ENCODE results near the gene TMEM123. TPM values are rescaled to one million over a fixed set of nuclear protein-coding genes. Genes with fewer than 3 reads are reported as not detected.

TMEM123 gene
- total RNA-seq, 1 experiment from 2014 or later, result 73.7 TPM

- H3K27me3 ChIP-seq (ENCODE audit: control insufficient read depth, insufficient read depth, low read length), result no peaks in the 10 kb centered on the region
- DNase-seq, result no peak
These were observed 60.9 kb downstream of the TMEM123 start for GRCh38 chr11:102391549-102392237.

GRCh38 chr11:102390667-102391465 lies 61.7 kb downstream of the TMEM123 start:
- H3K27me3 ChIP-seq (ENCODE audit: control insufficient read depth, insufficient read depth, low read length), result no peaks in the 10 kb centered on the region
- H3K36me3 ChIP-seq (replicated peaks; ENCODE audit: control insufficient read depth, insufficient read depth, low read length), result peaks cover 2% of the 10 kb centered on the region
- peak; percentile 66 for DNase-seq
- H3K4me3 ChIP-seq (ENCODE audit: insufficient read depth, low read depth, low read length), result no peak overlapping the region

More at GRCh38 chr11:102391549-102392237, 60.9 kb downstream of the TMEM123 start:
- Histone ChIP-seq H3K36me3 (replicated peaks; ENCODE audit: control insufficient read depth, insufficient read depth, low read length) (peaks cover 2% of the 10 kb centered on the region), H3K4me3 (ENCODE audit: insufficient read depth, low read depth, low read length) (no peak overlapping the region)

- Histone ChIP-seq H3K4me3 (ENCODE audit: insufficient read depth, low read depth, low read length) (no peak overlapping the region), H3K36me3 (replicated peaks; ENCODE audit: control insufficient read depth, insufficient read depth, low read length) (peaks cover 2% of the 10 kb centered on the region), H3K27me3 (ENCODE audit: control insufficient read depth, insufficient read depth, low read length) (no peaks in the 10 kb centered on the region)
- no peak for DNase-seq
These were observed 63.3 kb downstream of the TMEM123 start for GRCh38 chr11:102389253-102389652.

GRCh38 chr11:102387043-102387781 lies 65.4 kb downstream of the TMEM123 start:
- H3K36me3 ChIP-seq (replicated peaks; ENCODE audit: control insufficient read depth, insufficient read depth, low read length), result peaks cover 2% of the 10 kb centered on the region
- H3K4me3 ChIP-seq (ENCODE audit: insufficient read depth, low read depth, low read length), result no peak overlapping the region
- H3K27me3 ChIP-seq (ENCODE audit: control insufficient read depth, insufficient read depth, low read length), result no peaks in the 10 kb centered on the region
- DNase-seq, result no peak

GRCh38 chr11:102386136-102386734 lies 66.3 kb downstream of the TMEM123 start:
- Histone ChIP-seq H3K36me3 (replicated peaks; ENCODE audit: control insufficient read depth, insufficient read depth, low read length) (peaks cover 2% of the 10 kb centered on the region), H3K4me3 (ENCODE audit: insufficient read depth, low read depth, low read length) (no peak overlapping the region), H3K27me3 (ENCODE audit: control insufficient read depth, insufficient read depth, low read length) (no peaks in the 10 kb centered on the region)
- DNase-seq, result no peak

GRCh38 chr11:102385085-102386007 lies 67.2 kb downstream of the TMEM123 start:
- peaks cover 2% of the 10 kb centered on the region for H3K36me3 ChIP-seq (replicated peaks; ENCODE audit: control insufficient read depth, insufficient read depth, low read length)
- no peaks in the 10 kb centered on the region for H3K27me3 ChIP-seq (ENCODE audit: control insufficient read depth, insufficient read depth, low read length)
- no peak overlapping the region for H3K4me3 ChIP-seq (ENCODE audit: insufficient read depth, low read depth, low read length)
- no peak for DNase-seq

- Histone ChIP-seq H3K36me3 (replicated peaks; ENCODE audit: control insufficient read depth, insufficient read depth, low read length) (peaks cover 2% of the 10 kb centered on the region), H3K4me3 (ENCODE audit: insufficient read depth, low read depth, low read length) (no peak overlapping the region), H3K27me3 (ENCODE audit: control insufficient read depth, insufficient read depth, low read length) (no peaks in the 10 kb centered on the region)
- no peak for DNase-seq
These were observed 68.0 kb downstream of the TMEM123 start for GRCh38 chr11:102384419-102385079.

- H3K36me3 ChIP-seq (replicated peaks; ENCODE audit: control insufficient read depth, insufficient read depth, low read length), result no peaks in the 10 kb centered on the region; the same call in none of the 2 replicates
- no peaks in the 10 kb centered on the region for H3K27me3 ChIP-seq (ENCODE audit: control insufficient read depth, insufficient read depth, low read length)
- H3K4me3 ChIP-seq (ENCODE audit: insufficient read depth, low read depth, low read length), result no peak overlapping the region
- DNase-seq, result no peak
These were observed 68.7 kb downstream of the TMEM123 start for GRCh38 chr11:102383839-102384238.

- no peak for DNase-seq
- no peaks in the 10 kb centered on the region; the same call in none of the 2 replicates for H3K36me3 ChIP-seq (replicated peaks; ENCODE audit: control insufficient read depth, insufficient read depth, low read length)
These were observed 70.2 kb downstream of the TMEM123 start for GRCh38 chr11:102382384-102382783.

GRCh38 chr11:102378818-102379217 lies 73.7 kb downstream of the TMEM123 start:
- H3K4me3 ChIP-seq (ENCODE audit: insufficient read depth, low read depth, low read length), result no peak overlapping the region
- no peaks in the 10 kb centered on the region for H3K27me3 ChIP-seq (ENCODE audit: control insufficient read depth, insufficient read depth, low read length)
- DNase-seq, result no peak
- no peaks in the 10 kb centered on the region; the same call in 1 of the 2 replicates for H3K36me3 ChIP-seq (replicated peaks; ENCODE audit: control insufficient read depth, insufficient read depth, low read length)

More at GRCh38 chr11:102382384-102382783, 70.2 kb downstream of the TMEM123 start:
- Histone ChIP-seq H3K4me3 (ENCODE audit: insufficient read depth, low read depth, low read length) (no peak overlapping the region), H3K27me3 (ENCODE audit: control insufficient read depth, insufficient read depth, low read length) (no peaks in the 10 kb centered on the region)

GRCh38 chr11:102377891-102378290 lies 74.7 kb downstream of the TMEM123 start:
- Histone ChIP-seq H3K36me3 (replicated peaks; ENCODE audit: control insufficient read depth, insufficient read depth, low read length) (no peaks in the 10 kb centered on the region; the same call in 1 of the 2 replicates), H3K4me3 (ENCODE audit: insufficient read depth, low read depth, low read length) (no peak overlapping the region), H3K27me3 (ENCODE audit: control insufficient read depth, insufficient read depth, low read length) (no peaks in the 10 kb centered on the region)
- DNase-seq, result no peak

- no peak for DNase-seq
- Histone ChIP-seq H3K36me3 (replicated peaks; ENCODE audit: control insufficient read depth, insufficient read depth, low read length) (no peaks in the 10 kb centered on the region; the same call in 1 of the 2 replicates), H3K4me3 (ENCODE audit: insufficient read depth, low read depth, low read length) (no peak overlapping the region), H3K27me3 (ENCODE audit: control insufficient read depth, insufficient read depth, low read length) (no peaks in the 10 kb centered on the region)
These were observed 76.7 kb downstream of the TMEM123 start for GRCh38 chr11:102375720-102376399.

Measured in H7 (cell line).